Liver (tissue), 9 donors: ENCODE results near the gene CD8A. TPM values are rescaled to one million over a fixed set of nuclear protein-coding genes. Genes with fewer than 3 reads are reported as not detected.

Source experiments
- DNase-seq: peaks from one replicate; pipeline ENCODE4 v3.0.0-alpha.2; 2017; ENCODE audit warnings: low spot score
- H3K27ac ChIP-seq, 2 donors: one replicate each; pipeline ENCODE4 v1.7.0; 2013; ENCODE audit warnings: inconsistent platforms in 2 of 2, low read length in 2 of 2, control low read depth in 1 of 2, low read depth in 1 of 2, mild to moderate bottlenecking in 1 of 2
- H3K27me3 ChIP-seq, 4 donors: one replicate each; pipeline versions ENCODE4 v1.6.1 to v1.7.0; 2013; ENCODE audit warnings: low read length in 3 of 4, inconsistent platforms in 1 of 4, mild to moderate bottlenecking in 1 of 4, moderate library complexity in 1 of 4; ENCODE audit not compliant: control insufficient read depth in 4 of 4, insufficient read depth in 4 of 4
- H3K36me3 ChIP-seq, 4 donors: one replicate each; pipeline versions ENCODE4 v1.6.1 to v1.7.0; 2013; ENCODE audit warnings: low read length in 3 of 4, mild to moderate bottlenecking in 3 of 4, low read depth in 1 of 4, moderate library complexity in 1 of 4; ENCODE audit not compliant: control insufficient read depth in 4 of 4, insufficient read depth in 3 of 4
- H3K4me1 ChIP-seq, 4 donors: one replicate each; pipeline versions ENCODE4 v1.6.1 to v1.7.0; 2013; ENCODE audit warnings: low read length in 3 of 4, mild to moderate bottlenecking in 3 of 4, moderate library complexity in 1 of 4; ENCODE audit not compliant: control insufficient read depth in 4 of 4, insufficient read depth in 4 of 4
- H3K4me3 ChIP-seq, 3 donors: one replicate each; pipeline versions ENCODE4 v1.6.1 to v1.7.0; 2013; ENCODE audit warnings: low read length in 3 of 3, control low read depth in 1 of 3, low read depth in 1 of 3, mild to moderate bottlenecking in 1 of 3
- H3K9ac ChIP-seq, 2 donors: one replicate each; pipeline ENCODE4 v1.7.0; 2013; ENCODE audit warnings: low read length in 2 of 2, mild to moderate bottlenecking in 2 of 2, moderate library complexity in 2 of 2, control low read depth in 1 of 2, low read depth in 1 of 2
- H3K9me3 ChIP-seq, 4 donors: one replicate each; pipeline versions ENCODE4 v1.6.1 to v1.7.0; 2013; ENCODE audit warnings: low read length in 3 of 4; ENCODE audit not compliant: control insufficient read depth in 4 of 4
- EGR1 ChIP-seq, 2 donors: IDR thresholded peaks; 2 replicates each; pipeline ENCODE4 v1.6.1; 2016 to 2018; ENCODE audit warnings: antibody characterized with exemption in 2 of 2, low read depth in 2 of 2
- FOXA1 ChIP-seq: IDR thresholded peaks from 2 replicates; pipeline ENCODE4 v1.6.1; 2016; ENCODE audit warnings: antibody characterized with exemption
- FOXA2 ChIP-seq: IDR thresholded peaks from 2 replicates; pipeline ENCODE4 v1.6.1; 2016; ENCODE audit warnings: antibody characterized with exemption
- GABPA ChIP-seq, 2 donors: IDR thresholded peaks in 1 of 2; conservative IDR thresholded peaks in 1 of 2; 2 replicates each; pipeline ENCODE4 v1.6.1; 2016; ENCODE audit warnings: antibody characterized with exemption in 2 of 2, mild to moderate bottlenecking in 1 of 2, moderate library complexity in 1 of 2
- HNF4A ChIP-seq, 2 donors: conservative IDR thresholded peaks; 2 replicates each; pipeline ENCODE4 v1.6.1; 2016; ENCODE audit warnings: antibody characterized with exemption in 2 of 2, mild to moderate bottlenecking in 2 of 2
- HNF4G ChIP-seq: IDR thresholded peaks from 2 replicates; pipeline ENCODE4 v1.6.1; 2016; ENCODE audit warnings: antibody characterized with exemption
- JUND ChIP-seq, 2 donors: IDR thresholded peaks; 2 replicates each; pipeline ENCODE4 v1.6.1; 2016; ENCODE audit warnings: antibody characterized with exemption in 2 of 2
- NR2F2 ChIP-seq: IDR thresholded peaks from 2 replicates; pipeline ENCODE4 v1.6.1; 2016; ENCODE audit warnings: antibody characterized with exemption
- RAD21 ChIP-seq, 2 donors: IDR thresholded peaks; 2 replicates each; pipeline ENCODE4 v1.6.1; 2016; ENCODE audit warnings: antibody characterized with exemption in 2 of 2, mild to moderate bottlenecking in 2 of 2
- RXRA ChIP-seq, 2 donors: IDR thresholded peaks; 2 replicates each; pipeline ENCODE4 v1.6.1; 2017 to 2018; ENCODE audit warnings: antibody characterized with exemption in 2 of 2, mild to moderate bottlenecking in 1 of 2
- SP1 ChIP-seq: IDR thresholded peaks from 2 replicates; pipeline ENCODE4 v1.6.1; 2018; ENCODE audit warnings: antibody characterized with exemption, mild to moderate bottlenecking
- TAF1 ChIP-seq: conservative IDR thresholded peaks from 2 replicates; pipeline ENCODE4 v1.6.1; 2016; ENCODE audit warnings: antibody characterized with exemption, mild to moderate bottlenecking
- YY1 ChIP-seq: IDR thresholded peaks from 2 replicates; pipeline ENCODE4 v1.6.1; 2016; ENCODE audit warnings: antibody characterized with exemption, mild to moderate bottlenecking
- whole genome bisulfite sequencing: extraction: QIAGEN DNeasy Blood & Tissue Kit; methylation state at CpG from one replicate; pipeline ENCODE4 v1.1.7; 2013; 5-methylcytosine and 5-hydroxymethylcytosine counted together
- polyA plus RNA-seq, 2 donors: library from polyadenylated mRNA; stranded (reverse) in 1 of 2; unstranded in 1 of 2; fragments of 200-250 nt in 1 of 2; fragments of >200 nt in 1 of 2; fragmentation: Nextera tagmentation in 1 of 2; extraction: Ambion mirVana in 1 of 2; gene quantifications; one replicate each; pipeline versions ENCODE4 v1.2.1 to v1.2.3, GENCODE V29; 2013 to 2015
- total RNA-seq, 2 donors: library from RNA; depleted of rRNA; stranded (reverse); fragments of >200 nt; gene quantifications; one replicate each; pipeline ENCODE4 v1.2.3, GENCODE V29; 2014
- TF ChIP-seq, protein P1 (sequence below): IDR thresholded peaks from 2 replicates; pipeline ENCODE4 v1.6.1; 2016; ENCODE audit warnings: antibody characterized with exemption
- TF ChIP-seq, protein P2 (sequence below): IDR thresholded peaks from 2 replicates; pipeline ENCODE4 v1.6.1; 2016; ENCODE audit warnings: antibody characterized with exemption
- TF ChIP-seq, protein P3 (sequence below): IDR thresholded peaks from 2 replicates; pipeline ENCODE4 v1.6.1; 2016; ENCODE audit warnings: antibody characterized with exemption, mild to moderate bottlenecking
- TF ChIP-seq, protein P4 (sequence below): IDR thresholded peaks from 2 replicates; pipeline ENCODE4 v1.6.1; 2016; ENCODE audit warnings: antibody characterized with exemption
- TF ChIP-seq, protein P5 (sequence below): fragments of 150-350 bp; IDR thresholded peaks from 2 replicates; pipeline ENCODE4 v1.5.1; 2017; ENCODE audit warnings: improper control_type of control experiment, low read depth, low read length; ENCODE audit not compliant: missing input control
- donor health status: healthy.
- donor health status: healthy.
- donor health status: healthy.
- donor health status: healthy.
- donor health status: healthy.

Gene CD8A
- total and polyA plus RNA-seq, 4 donors = 0.42 to 1.8 (median 0.69) TPM

DNA sequence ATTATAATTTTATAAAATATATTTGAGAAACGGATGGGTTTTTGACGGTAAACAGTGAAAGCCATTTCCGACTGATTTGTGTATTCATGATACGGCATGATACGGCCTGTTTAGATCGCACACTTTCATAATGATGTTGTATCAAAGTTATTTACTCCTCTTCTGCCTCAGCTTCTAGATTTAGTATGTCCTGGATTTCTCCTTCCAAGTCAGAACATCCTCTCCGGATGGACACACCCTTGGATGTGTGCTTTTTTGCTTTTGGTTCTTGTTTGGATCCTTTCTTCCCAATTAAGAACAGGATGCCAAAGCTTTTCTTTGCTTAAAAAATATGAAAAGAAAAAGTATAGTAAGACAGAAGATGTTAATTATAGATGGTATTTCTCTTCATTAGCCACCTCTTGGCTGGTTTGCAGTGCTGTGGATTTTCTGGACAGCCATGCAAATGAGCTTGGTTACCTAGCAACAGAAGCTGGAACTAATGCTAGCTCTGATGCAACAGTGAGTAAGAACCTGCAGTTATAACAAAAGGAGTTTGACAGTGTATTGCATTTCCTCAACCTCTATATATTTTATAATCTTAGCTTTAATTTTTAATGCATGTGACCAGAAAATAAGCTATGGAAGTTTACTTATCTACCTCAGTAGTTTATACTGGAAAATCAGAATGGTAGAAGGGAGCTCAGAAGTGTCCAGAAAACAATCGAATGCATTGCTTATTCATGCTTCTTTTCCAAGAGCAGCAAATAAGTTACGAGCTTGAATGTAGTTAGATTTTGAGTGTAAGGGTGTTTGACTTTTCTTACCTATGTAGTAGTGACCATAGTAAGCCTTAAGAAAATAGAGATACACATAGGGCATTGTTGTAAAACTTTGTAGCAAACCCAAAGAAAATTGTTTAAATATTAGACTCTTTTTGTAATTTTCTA, 42.7 kb downstream of the CD8A start:
- H3K4me3 ChIP-seq = no peak overlapping the region
- H3K27me3 ChIP-seq = no peaks in the 10 kb centered on the region
- no peak for TF ChIP-seq HNF4A (conservative IDR thresholded peaks at IDR 0.05)
- TF ChIP-seq SP1 = no peak
- no peak for TF ChIP-seq GABPA (IDR thresholded peaks at IDR 0.05 in 1 of 2, conservative IDR thresholded peaks at IDR 0.05 in 1 of 2)
- TF ChIP-seq, protein P1, sequence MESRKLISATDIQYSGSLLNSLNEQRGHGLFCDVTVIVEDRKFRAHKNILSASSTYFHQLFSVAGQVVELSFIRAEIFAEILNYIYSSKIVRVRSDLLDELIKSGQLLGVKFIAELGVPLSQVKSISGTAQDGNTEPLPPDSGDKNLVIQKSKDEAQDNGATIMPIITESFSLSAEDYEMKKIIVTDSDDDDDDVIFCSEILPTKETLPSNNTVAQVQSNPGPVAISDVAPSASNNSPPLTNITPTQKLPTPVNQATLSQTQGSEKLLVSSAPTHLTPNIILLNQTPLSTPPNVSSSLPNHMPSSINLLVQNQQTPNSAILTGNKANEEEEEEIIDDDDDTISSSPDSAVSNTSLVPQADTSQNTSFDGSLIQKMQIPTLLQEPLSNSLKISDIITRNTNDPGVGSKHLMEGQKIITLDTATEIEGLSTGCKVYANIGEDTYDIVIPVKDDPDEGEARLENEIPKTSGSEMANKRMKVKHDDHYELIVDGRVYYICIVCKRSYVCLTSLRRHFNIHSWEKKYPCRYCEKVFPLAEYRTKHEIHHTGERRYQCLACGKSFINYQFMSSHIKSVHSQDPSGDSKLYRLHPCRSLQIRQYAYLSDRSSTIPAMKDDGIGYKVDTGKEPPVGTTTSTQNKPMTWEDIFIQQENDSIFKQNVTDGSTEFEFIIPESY = no peak
- TF ChIP-seq RAD21 (IDR thresholded peaks at IDR 0.05) = no peak
- TF ChIP-seq EGR1 (IDR thresholded peaks at IDR 0.05; ENCODE audit: low read depth in 2 of 2) = no peak
- no peak for TF ChIP-seq RXRA (IDR thresholded peaks at IDR 0.05)
- no peak for TF ChIP-seq TAF1
- no peak for TF ChIP-seq JUND (IDR thresholded peaks at IDR 0.05)
- TF ChIP-seq, protein P2, sequence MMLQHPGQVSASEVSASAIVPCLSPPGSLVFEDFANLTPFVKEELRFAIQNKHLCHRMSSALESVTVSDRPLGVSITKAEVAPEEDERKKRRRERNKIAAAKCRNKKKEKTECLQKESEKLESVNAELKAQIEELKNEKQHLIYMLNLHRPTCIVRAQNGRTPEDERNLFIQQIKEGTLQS = no peak
- TF ChIP-seq FOXA1 = no peak
- TF ChIP-seq, protein P3, sequence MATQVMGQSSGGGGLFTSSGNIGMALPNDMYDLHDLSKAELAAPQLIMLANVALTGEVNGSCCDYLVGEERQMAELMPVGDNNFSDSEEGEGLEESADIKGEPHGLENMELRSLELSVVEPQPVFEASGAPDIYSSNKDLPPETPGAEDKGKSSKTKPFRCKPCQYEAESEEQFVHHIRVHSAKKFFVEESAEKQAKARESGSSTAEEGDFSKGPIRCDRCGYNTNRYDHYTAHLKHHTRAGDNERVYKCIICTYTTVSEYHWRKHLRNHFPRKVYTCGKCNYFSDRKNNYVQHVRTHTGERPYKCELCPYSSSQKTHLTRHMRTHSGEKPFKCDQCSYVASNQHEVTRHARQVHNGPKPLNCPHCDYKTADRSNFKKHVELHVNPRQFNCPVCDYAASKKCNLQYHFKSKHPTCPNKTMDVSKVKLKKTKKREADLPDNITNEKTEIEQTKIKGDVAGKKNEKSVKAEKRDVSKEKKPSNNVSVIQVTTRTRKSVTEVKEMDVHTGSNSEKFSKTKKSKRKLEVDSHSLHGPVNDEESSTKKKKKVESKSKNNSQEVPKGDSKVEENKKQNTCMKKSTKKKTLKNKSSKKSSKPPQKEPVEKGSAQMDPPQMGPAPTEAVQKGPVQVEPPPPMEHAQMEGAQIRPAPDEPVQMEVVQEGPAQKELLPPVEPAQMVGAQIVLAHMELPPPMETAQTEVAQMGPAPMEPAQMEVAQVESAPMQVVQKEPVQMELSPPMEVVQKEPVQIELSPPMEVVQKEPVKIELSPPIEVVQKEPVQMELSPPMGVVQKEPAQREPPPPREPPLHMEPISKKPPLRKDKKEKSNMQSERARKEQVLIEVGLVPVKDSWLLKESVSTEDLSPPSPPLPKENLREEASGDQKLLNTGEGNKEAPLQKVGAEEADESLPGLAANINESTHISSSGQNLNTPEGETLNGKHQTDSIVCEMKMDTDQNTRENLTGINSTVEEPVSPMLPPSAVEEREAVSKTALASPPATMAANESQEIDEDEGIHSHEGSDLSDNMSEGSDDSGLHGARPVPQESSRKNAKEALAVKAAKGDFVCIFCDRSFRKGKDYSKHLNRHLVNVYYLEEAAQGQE = no peak
- H3K36me3 ChIP-seq = peaks cover 2 to 15% (median 8%) of the 10 kb centered on the region in 4 donors
- peaks cover 0 to 5% (median 1%) of the 10 kb centered on the region in 4 donors for H3K9me3 ChIP-seq
- peaks cover 0 to 2% (median 0%) of the 10 kb centered on the region in 4 donors for H3K4me1 ChIP-seq
- 96% methylated on average over 9 of the region's 9 CpGs for WGBS
- DNase-seq = no peak
- no peak overlapping the region for H3K27ac ChIP-seq
- no peak overlapping the region for H3K9ac ChIP-seq

DNA sequence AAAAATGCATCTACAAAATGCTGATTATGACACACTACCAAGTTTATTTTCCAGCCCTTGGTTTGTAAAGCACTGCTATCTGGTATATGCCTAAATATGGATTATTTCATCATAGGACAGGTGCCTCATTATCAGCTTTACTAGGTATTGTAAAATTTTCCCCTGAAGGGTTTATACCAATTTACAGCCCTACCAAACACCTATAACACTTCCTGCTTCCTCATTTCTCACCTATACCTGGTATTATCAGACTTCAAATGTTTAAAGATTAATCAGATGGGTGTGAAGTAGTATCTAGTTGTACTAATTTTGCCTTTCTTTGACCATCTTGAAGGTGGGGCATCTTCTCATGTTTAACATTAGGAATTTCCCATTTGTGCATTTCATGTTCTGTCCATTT, 43.8 kb downstream of the CD8A start:
- peaks cover 0 to 5% (median 1%) of the 10 kb centered on the region in 4 donors for H3K9me3 ChIP-seq
- H3K36me3 ChIP-seq = peaks cover 2 to 10% (median 3%) of the 10 kb centered on the region in 4 donors
- no peak overlapping the region for H3K9ac ChIP-seq
- H3K27me3 ChIP-seq = no peaks in the 10 kb centered on the region
- H3K4me3 ChIP-seq = no peak overlapping the region
- no peak overlapping the region for H3K27ac ChIP-seq
- peaks cover 0 to 2% (median 0%) of the 10 kb centered on the region in 4 donors for H3K4me1 ChIP-seq
- no peak for DNase-seq
- TF ChIP-seq RXRA (IDR thresholded peaks at IDR 0.05) = no peak
- TF ChIP-seq, protein P1 = no peak
- TF ChIP-seq NR2F2 = no peak
- TF ChIP-seq, protein P4, sequence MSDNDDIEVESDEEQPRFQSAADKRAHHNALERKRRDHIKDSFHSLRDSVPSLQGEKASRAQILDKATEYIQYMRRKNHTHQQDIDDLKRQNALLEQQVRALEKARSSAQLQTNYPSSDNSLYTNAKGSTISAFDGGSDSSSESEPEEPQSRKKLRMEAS = no peak
- TF ChIP-seq, protein P5, sequence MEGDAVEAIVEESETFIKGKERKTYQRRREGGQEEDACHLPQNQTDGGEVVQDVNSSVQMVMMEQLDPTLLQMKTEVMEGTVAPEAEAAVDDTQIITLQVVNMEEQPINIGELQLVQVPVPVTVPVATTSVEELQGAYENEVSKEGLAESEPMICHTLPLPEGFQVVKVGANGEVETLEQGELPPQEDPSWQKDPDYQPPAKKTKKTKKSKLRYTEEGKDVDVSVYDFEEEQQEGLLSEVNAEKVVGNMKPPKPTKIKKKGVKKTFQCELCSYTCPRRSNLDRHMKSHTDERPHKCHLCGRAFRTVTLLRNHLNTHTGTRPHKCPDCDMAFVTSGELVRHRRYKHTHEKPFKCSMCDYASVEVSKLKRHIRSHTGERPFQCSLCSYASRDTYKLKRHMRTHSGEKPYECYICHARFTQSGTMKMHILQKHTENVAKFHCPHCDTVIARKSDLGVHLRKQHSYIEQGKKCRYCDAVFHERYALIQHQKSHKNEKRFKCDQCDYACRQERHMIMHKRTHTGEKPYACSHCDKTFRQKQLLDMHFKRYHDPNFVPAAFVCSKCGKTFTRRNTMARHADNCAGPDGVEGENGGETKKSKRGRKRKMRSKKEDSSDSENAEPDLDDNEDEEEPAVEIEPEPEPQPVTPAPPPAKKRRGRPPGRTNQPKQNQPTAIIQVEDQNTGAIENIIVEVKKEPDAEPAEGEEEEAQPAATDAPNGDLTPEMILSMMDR = no peak
- TF ChIP-seq JUND (IDR thresholded peaks at IDR 0.05) = no peak
- no peak for TF ChIP-seq RAD21 (IDR thresholded peaks at IDR 0.05)
- no peak for TF ChIP-seq HNF4G
- no peak for TF ChIP-seq EGR1 (IDR thresholded peaks at IDR 0.05; ENCODE audit: low read depth in 2 of 2)
- TF ChIP-seq HNF4A (conservative IDR thresholded peaks at IDR 0.05) = no peak
- no peak for TF ChIP-seq TAF1
- TF ChIP-seq FOXA2 = no peak
- TF ChIP-seq, protein P2 = no peak
- no peak for TF ChIP-seq YY1
- no peak for TF ChIP-seq GABPA (IDR thresholded peaks at IDR 0.05 in 1 of 2, conservative IDR thresholded peaks at IDR 0.05 in 1 of 2)
- no peak for TF ChIP-seq SP1
